GM12878 (cell line): Measurements from ENCODE around the gene PYGO2. TPM values are rescaled to one million over a fixed set of nuclear protein-coding genes. Genes with fewer than 3 reads are reported as not detected.

Experiments
- ATAC-seq: fragments of 200-7000 bp; cut with Tn5 transposase; 3 replicates; pipeline ENCODE4 v1.9.1; 2020; ENCODE audit warnings: mild to moderate bottlenecking, moderate library complexity
- BruUV-seq: library from RNA; stranded (reverse); fragments of 400-500 nt; replicated peaks from 2 replicates; lab custom pipeline; 2021; lab: Mats Ljungman, UMichigan
- CTCF ChIA-PET: fragments of 300-600 bp; sonication (Branson Sonifier 250); formaldehyde crosslinking; extraction: SDS; loops from one replicate; lab custom pipeline; 2021; ENCODE audit warnings: inconsistent platforms; lab: Yijun Ruan, JAX
- POLR2A ChIA-PET: fragments of 350-600 bp; formaldehyde crosslinking; extraction: SDS; loops from one replicate; lab custom pipeline; 2021; ENCODE audit warnings: inconsistent platforms; lab: Charles Lee
- RAD21 ChIA-PET: fragments of 300-600 bp; sonication (Branson Sonifier 250); formaldehyde crosslinking; loops from one replicate; lab custom pipeline; 2023; ENCODE audit warnings: antibody characterized with exemption; ENCODE audit not compliant: unreplicated experiment; lab: Charles Lee
- SMC1A ChIA-PET: fragments of 300-600 bp; sonication (Branson Sonifier 250); formaldehyde crosslinking; loops from one replicate; lab custom pipeline; 2023; ENCODE audit not compliant: unreplicated experiment, uncharacterized antibody; lab: Charles Lee
- DNase-seq: peaks from one replicate; pipeline ENCODE4 v3.0.0-alpha.2; 2011; ENCODE audit warnings: low read depth, low spot score
- FAIRE-seq: peaks from 3 replicates; lab custom pipeline; 2011; peaks lifted over from hg19 to GRCh38; lab: Jason Lieb, UNC
- H2AFZ ChIP-seq: 2 replicates; pipeline ENCODE4 v1.6.0; 2011; ENCODE audit warnings: low read depth, low read length, control low read depth; ENCODE audit not compliant: control insufficient read depth
- H3K27ac ChIP-seq: 2 replicates; pipeline ENCODE4 v1.5.1; 2011; ENCODE audit warnings: control low read depth; ENCODE audit not compliant: control insufficient read depth, insufficient read depth
- H3K27me3 ChIP-seq, 2 experiments: replicated peaks in 1 of 2; 2 replicates each; pipeline versions ENCODE4 v1.6.0 to v1.6.1; 2011; ENCODE audit warnings: low read length in 1 of 2; ENCODE audit not compliant: control insufficient read depth in 2 of 2, insufficient read depth in 2 of 2
- H3K36me3 ChIP-seq, 2 experiments: 2 replicates each; pipeline ENCODE4 v1.5.1; 2011; ENCODE audit warnings: low read length in 1 of 2; ENCODE audit not compliant: control insufficient read depth in 2 of 2, insufficient read depth in 2 of 2
- H3K4me1 ChIP-seq: 2 replicates; pipeline ENCODE4 v1.6.1; 2011; ENCODE audit warnings: mild to moderate bottlenecking, low read length, moderate library complexity, mixed read lengths; ENCODE audit not compliant: control insufficient read depth, insufficient read depth
- H3K4me2 ChIP-seq: 2 replicates; pipeline ENCODE4 v1.6.0; 2011; ENCODE audit warnings: control low read depth; ENCODE audit not compliant: control insufficient read depth, insufficient read depth
- H3K4me3 ChIP-seq: fragments of 200-600 bp; sonication (generic); 2 replicates; pipeline ENCODE4 v1.5.1; 2016
- H3K79me2 ChIP-seq: 2 replicates; pipeline ENCODE4 v1.6.0; 2011; ENCODE audit warnings: low read length; ENCODE audit not compliant: control insufficient read depth, insufficient read depth
- H3K9ac ChIP-seq: 2 replicates; pipeline ENCODE4 v1.8.0; 2011; ENCODE audit warnings: low read length, control low read depth, mixed read lengths; ENCODE audit not compliant: control insufficient read depth, insufficient read depth
- H3K9me3 ChIP-seq: replicated peaks from 3 replicates; pipeline ENCODE4 v1.5.1; 2011; ENCODE audit warnings: mild to moderate bottlenecking, low read length; ENCODE audit not compliant: control insufficient read depth, insufficient read depth
- H4K20me1 ChIP-seq: 2 replicates; pipeline ENCODE4 v1.6.0; 2011; ENCODE audit not compliant: control insufficient read depth, insufficient read depth
- BHLHE40 ChIP-seq, 2 experiments: fragments of 450-650 bp in 1 of 2; IDR thresholded peaks; 2 replicates each; pipeline ENCODE4 v1.6.1; 2011 to 2017; ENCODE audit warnings: low read depth in 2 of 2, borderline replicate concordance in 1 of 2, improper control_type of control experiment in 1 of 2, low read length in 1 of 2, mild to moderate bottlenecking in 1 of 2
- CBFB ChIP-seq: IDR thresholded peaks from 2 replicates; pipeline ENCODE4 v1.6.1; 2016; ENCODE audit warnings: antibody characterized with exemption, low read depth
- E2F4 ChIP-seq: IDR thresholded peaks from 2 replicates; pipeline ENCODE4 v1.6.1; 2012; ENCODE audit warnings: low read depth, low read length, improper control_type of control experiment
- ELK1 ChIP-seq: IDR thresholded peaks from 2 replicates; pipeline ENCODE4 v1.6.1; 2012; ENCODE audit warnings: low read depth, low read length, improper control_type of control experiment
- FOS ChIP-seq: IDR thresholded peaks from 3 replicates; pipeline ENCODE4 v1.6.1; 2011; ENCODE audit warnings: borderline replicate concordance; ENCODE audit not compliant: insufficient read length; ENCODE audit errors: extremely low read depth
- GATAD2B ChIP-seq: fragments of 450-650 bp; conservative IDR thresholded peaks from 2 replicates; pipeline ENCODE4 v1.6.1; 2017; ENCODE audit warnings: low read depth, mild to moderate bottlenecking, moderate library complexity
- MEF2B ChIP-seq: fragments of 450-650 bp; IDR thresholded peaks from 2 replicates; pipeline ENCODE4 v1.6.1; 2018; ENCODE audit warnings: mild to moderate bottlenecking, moderate library complexity; ENCODE audit not compliant: partially characterized antibody, poor library complexity, severe bottlenecking
- NBN ChIP-seq: fragments of 450-650 bp; IDR thresholded peaks from 2 replicates; pipeline ENCODE4 v1.6.1; 2016
- NRF1 ChIP-seq: conservative IDR thresholded peaks from 2 replicates; pipeline ENCODE4 v1.6.1; 2011; ENCODE audit warnings: mild to moderate bottlenecking, low read depth, low read length, improper control_type of control experiment
- PAX8 ChIP-seq: fragments of 450-650 bp; IDR thresholded peaks from 2 replicates; pipeline ENCODE4 v1.6.1; 2017; ENCODE audit warnings: mild to moderate bottlenecking, moderate library complexity
- SREBF1 ChIP-seq: IDR thresholded peaks from 2 replicates; pipeline ENCODE4 v1.6.1; 2012; ENCODE audit warnings: mild to moderate bottlenecking, low read length
- STAT1 ChIP-seq: fragments of 450-650 bp; conservative IDR thresholded peaks from 2 replicates; pipeline ENCODE4 v1.6.1; 2014; ENCODE audit warnings: antibody characterized with exemption, mild to moderate bottlenecking
- ZBTB4 ChIP-seq: fragments of 450-650 bp; formaldehyde crosslinking; IDR thresholded peaks from 2 replicates; pipeline ENCODE4 v1.4.0; 2022; ENCODE audit warnings: mild to moderate bottlenecking, moderate library complexity
- WGBS: methylation state at CpG from one replicate; pipeline ENCODE4 v1.1.6; 2016; ENCODE audit warnings: low lambda C conversion rate; ENCODE audit not compliant: insufficient replicate concordance, insufficient coverage; ENCODE audit errors: missing lambda C conversion rate; 5-methylcytosine and 5-hydroxymethylcytosine counted together
- in situ Hi-C: fragments of 300-500 bp; cut with MboI; formaldehyde crosslinking; loops from 9 replicates; pipeline ENCODE4 v1.14.3; 2018; ENCODE audit warnings: mixed read lengths
- intact Hi-C: fragments of 100-400 bp; cut with micrococcal nuclease; formaldehyde crosslinking; loops from one replicate; pipeline ENCODE4 v1.14.2; 2022; ENCODE audit not compliant: unreplicated experiment
- polyA plus RNA-seq, 11 experiments: library from polyadenylated mRNA; depleted of rRNA in 4 of 11; unstranded in 6 of 11; stranded (reverse) in 5 of 11; fragments of >200 nt; fragmentation: Nextera tagmentation in 4 of 11; fragmentation: Illumina TruSeq in 1 of 11; extraction: Ambion mirVana in 4 of 11; extraction: Trizol in 1 of 11; gene quantifications; 1 replicate in 1 of 11; 2 replicates in 10 of 11; pipeline versions ENCODE4 v1.2.1 to v1.2.3, GENCODE V29; 2011 to 2016; ENCODE audit warnings: inconsistent platforms in 2 of 11, missing spikeins in 2 of 11, low read depth in 1 of 11
- total RNA-seq, 4 experiments: library from RNA; depleted of rRNA in 3 of 4; stranded (reverse); fragments of >200 nt in 3 of 4; fragmentation: Illumina TruSeq in 1 of 4; extraction: Trizol in 1 of 4; gene quantifications; 2 replicates each; pipeline versions ENCODE4 v1.2.1 to v1.2.3, GENCODE V29; 2013 to 2021
- TF ChIP-seq, protein P1 (sequence below): fragments of 450-650 bp; IDR thresholded peaks from 2 replicates; pipeline ENCODE4 v1.6.1; 2017; ENCODE audit warnings: mild to moderate bottlenecking, moderate library complexity
- TF ChIP-seq, protein P2 (sequence below): IDR thresholded peaks from 2 replicates; pipeline ENCODE4 v1.6.1; 2011; ENCODE audit warnings: low read depth, mild to moderate bottlenecking, low read length, moderate library complexity, borderline replicate concordance; ENCODE audit errors: extremely low read depth

Gene PYGO2
- total and polyA plus RNA-seq, 10 of the 15 experiments (the other 5 are each of a cell fraction or from before 2014, with no cell fraction given), result 8.1 to 33.8 (median 23.5) TPM

DNA sequence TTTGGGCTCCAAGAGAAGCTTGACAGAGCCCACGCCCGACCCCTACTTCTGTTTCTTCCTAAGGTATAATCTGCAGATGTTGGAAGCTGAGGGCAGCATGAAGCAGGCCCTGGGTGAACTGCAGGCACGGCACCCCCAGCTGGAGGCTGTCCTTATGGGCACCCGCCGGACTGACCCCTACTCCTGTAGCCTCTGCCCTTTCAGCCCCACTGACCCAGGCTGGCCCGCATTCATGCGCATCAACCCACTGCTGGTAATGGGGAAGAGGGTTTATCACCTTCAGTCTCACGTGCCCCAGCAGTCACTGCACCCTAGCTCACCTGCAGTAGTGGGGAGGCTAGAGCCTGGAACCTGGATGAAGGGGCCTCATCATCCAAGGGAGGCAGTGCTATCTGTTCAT lies 28.7 kb upstream of the PYGO2 start:
- 95% methylated on average over 8 of the region's 8 CpGs for WGBS
- peaks cover under 1% of the 10 kb centered on the region; the same call in 1 of the 2 replicates for H3K79me2 ChIP-seq
- H3K4me2 ChIP-seq, result no peak overlapping the region
- in situ Hi-C loops (no loop called here), intact Hi-C loops (no loop called here)
- no peaks in the 10 kb centered on the region for H4K20me1 ChIP-seq
- FAIRE-seq (no peak), DNase-seq (no peak), ATAC-seq (no peak)
- no peak overlapping the region for H3K27ac ChIP-seq
- ChIA-PET RAD21 (no interaction called here), CTCF (interaction anchor here (0.9 to 1.4 kb wide), 2 partner anchors 9 to 19 kb away, joined by 3 to 5 read pairs; no protein-coding TSS in a partner anchor), POLR2A (no interaction called here), SMC1A (no interaction called here)
- H2AFZ ChIP-seq, result no peak overlapping the region
- BruUV-seq, result no TSS peak
- H3K27me3 ChIP-seq, result no peaks in the 10 kb centered on the region
- H3K4me3 ChIP-seq, result no peak overlapping the region
- no peaks in the 10 kb centered on the region for H3K9me3 ChIP-seq
- H3K36me3 ChIP-seq, result peaks cover 15 to 17% of the 10 kb centered on the region in 2 experiments; a peak in 3 of 4 replicates
- H3K4me1 ChIP-seq, result no peaks in the 10 kb centered on the region
- no peak overlapping the region for H3K9ac ChIP-seq
- TF ChIP-seq PAX8 (no peak), CBFB (no peak), MEF2B (no peak), NBN (no peak), ELK1 (no peak), FOS (no peak), E2F4 (no peak), GATAD2B (no peak), STAT1 (no peak), NRF1 (no peak), ZBTB4 (CRISPR knock-in tag) (no peak), BHLHE40 (IDR thresholded peaks at IDR 0.05; ENCODE audit: borderline replicate concordance in 1 of 2, low read depth in 2 of 2, low read length in 1 of 2) (no peak), SREBF1 (no peak)
- TF ChIP-seq, protein P1, sequence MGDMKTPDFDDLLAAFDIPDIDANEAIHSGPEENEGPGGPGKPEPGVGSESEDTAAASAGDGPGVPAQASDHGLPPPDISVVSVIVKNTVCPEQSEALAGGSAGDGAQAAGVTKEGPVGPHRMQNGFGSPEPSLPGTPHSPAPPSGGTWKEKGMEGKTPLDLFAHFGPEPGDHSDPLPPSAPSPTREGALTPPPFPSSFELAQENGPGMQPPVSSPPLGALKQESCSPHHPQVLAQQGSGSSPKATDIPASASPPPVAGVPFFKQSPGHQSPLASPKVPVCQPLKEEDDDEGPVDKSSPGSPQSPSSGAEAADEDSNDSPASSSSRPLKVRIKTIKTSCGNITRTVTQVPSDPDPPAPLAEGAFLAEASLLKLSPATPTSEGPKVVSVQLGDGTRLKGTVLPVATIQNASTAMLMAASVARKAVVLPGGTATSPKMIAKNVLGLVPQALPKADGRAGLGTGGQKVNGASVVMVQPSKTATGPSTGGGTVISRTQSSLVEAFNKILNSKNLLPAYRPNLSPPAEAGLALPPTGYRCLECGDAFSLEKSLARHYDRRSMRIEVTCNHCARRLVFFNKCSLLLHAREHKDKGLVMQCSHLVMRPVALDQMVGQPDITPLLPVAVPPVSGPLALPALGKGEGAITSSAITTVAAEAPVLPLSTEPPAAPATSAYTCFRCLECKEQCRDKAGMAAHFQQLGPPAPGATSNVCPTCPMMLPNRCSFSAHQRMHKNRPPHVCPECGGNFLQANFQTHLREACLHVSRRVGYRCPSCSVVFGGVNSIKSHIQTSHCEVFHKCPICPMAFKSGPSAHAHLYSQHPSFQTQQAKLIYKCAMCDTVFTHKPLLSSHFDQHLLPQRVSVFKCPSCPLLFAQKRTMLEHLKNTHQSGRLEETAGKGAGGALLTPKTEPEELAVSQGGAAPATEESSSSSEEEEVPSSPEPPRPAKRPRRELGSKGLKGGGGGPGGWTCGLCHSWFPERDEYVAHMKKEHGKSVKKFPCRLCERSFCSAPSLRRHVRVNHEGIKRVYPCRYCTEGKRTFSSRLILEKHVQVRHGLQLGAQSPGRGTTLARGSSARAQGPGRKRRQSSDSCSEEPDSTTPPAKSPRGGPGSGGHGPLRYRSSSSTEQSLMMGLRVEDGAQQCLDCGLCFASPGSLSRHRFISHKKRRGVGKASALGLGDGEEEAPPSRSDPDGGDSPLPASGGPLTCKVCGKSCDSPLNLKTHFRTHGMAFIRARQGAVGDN, result no peak
- TF ChIP-seq, protein P2, sequence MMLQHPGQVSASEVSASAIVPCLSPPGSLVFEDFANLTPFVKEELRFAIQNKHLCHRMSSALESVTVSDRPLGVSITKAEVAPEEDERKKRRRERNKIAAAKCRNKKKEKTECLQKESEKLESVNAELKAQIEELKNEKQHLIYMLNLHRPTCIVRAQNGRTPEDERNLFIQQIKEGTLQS, result no peak
